H9 (cell line): ENCODE measurements around the gene RIMBP2. TPM values are rescaled to one million over a fixed set of nuclear protein-coding genes. Genes with fewer than 3 reads are reported as not detected.

ENCODE experiments used
- DNase-seq: peaks from one replicate; pipeline ENCODE4 v3.0.0-alpha.2; 2017
- H2AFZ ChIP-seq: one replicate; pipeline ENCODE4 v1.6.1; 2013; ENCODE audit warnings: mild to moderate bottlenecking, low read length, control low read depth, moderate library complexity
- H2AK5ac ChIP-seq: 2 replicates; pipeline ENCODE4 v1.6.1; 2013; ENCODE audit warnings: low read length, control low read depth, mixed read lengths; ENCODE audit not compliant: insufficient read length
- H2BK120ac ChIP-seq: one replicate; pipeline ENCODE4 v1.6.1; 2013; ENCODE audit warnings: low read depth, mild to moderate bottlenecking, low read length, control low read depth, inconsistent platforms; ENCODE audit not compliant: poor library complexity, severe bottlenecking
- H2BK12ac ChIP-seq: 2 replicates; pipeline ENCODE4 v1.6.1; 2013; ENCODE audit warnings: low read length, control low read depth, mixed read lengths, low read depth; ENCODE audit not compliant: insufficient read length
- H2BK15ac ChIP-seq: 2 replicates; pipeline ENCODE4 v1.6.1; 2013; ENCODE audit warnings: low read depth, low read length, control low read depth
- H2BK20ac ChIP-seq: one replicate; pipeline ENCODE4 v1.6.1; 2013; ENCODE audit warnings: low read depth, mild to moderate bottlenecking, low read length, control low read depth, inconsistent platforms; ENCODE audit not compliant: poor library complexity, severe bottlenecking
- H2BK5ac ChIP-seq: 2 replicates; pipeline ENCODE4 v1.6.1; 2013; ENCODE audit warnings: low read length, control low read depth, mixed read lengths; ENCODE audit not compliant: insufficient read length
- H3K14ac ChIP-seq: 2 replicates; pipeline ENCODE4 v1.6.1; 2013; ENCODE audit warnings: low read length, control low read depth; ENCODE audit not compliant: insufficient read depth
- H3K18ac ChIP-seq: 2 replicates; pipeline ENCODE4 v1.6.1; 2013; ENCODE audit warnings: low read depth, mild to moderate bottlenecking, mixed read lengths, low read length, control low read depth; ENCODE audit not compliant: insufficient read length
- H3K23ac ChIP-seq: 2 replicates; pipeline ENCODE4 v1.6.1; 2013; ENCODE audit warnings: low read length, control low read depth, mixed read lengths, low read depth; ENCODE audit not compliant: insufficient read length
- H3K23me2 ChIP-seq: 2 replicates; pipeline ENCODE4 v1.6.1; 2013; ENCODE audit warnings: low read depth, mild to moderate bottlenecking, mixed read lengths, low read length, control low read depth; ENCODE audit not compliant: insufficient read length, poor library complexity, severe bottlenecking
- H3K27ac ChIP-seq: 2 replicates; pipeline ENCODE4 v1.5.1; 2013; ENCODE audit warnings: low read length, control low read depth, mixed read lengths, low read depth; ENCODE audit not compliant: insufficient read length
- H3K27me3 ChIP-seq: 2 replicates; pipeline ENCODE4 v1.6.1; 2013; ENCODE audit warnings: low read length, control low read depth, inconsistent platforms; ENCODE audit not compliant: insufficient read depth
- H3K4ac ChIP-seq: 2 replicates; pipeline ENCODE4 v1.6.1; 2013; ENCODE audit warnings: low read depth, mild to moderate bottlenecking, control low read depth, inconsistent platforms, low read length, moderate library complexity
- H3K4me1 ChIP-seq: 2 replicates; pipeline ENCODE4 v1.6.1; 2013; ENCODE audit warnings: low read length, control low read depth, inconsistent platforms; ENCODE audit not compliant: insufficient read depth
- H3K4me2 ChIP-seq: 2 replicates; pipeline ENCODE4 v1.6.1; 2013; ENCODE audit warnings: low read length, control low read depth, mixed read lengths; ENCODE audit not compliant: insufficient read length, insufficient read depth
- H3K56ac ChIP-seq: 2 replicates; pipeline ENCODE4 v1.6.1; 2013; ENCODE audit warnings: low read depth, mild to moderate bottlenecking, mixed read lengths, low read length, control low read depth; ENCODE audit not compliant: insufficient read length
- H3K79me1 ChIP-seq: 2 replicates; pipeline ENCODE4 v1.6.1; 2013; ENCODE audit warnings: low read depth, mild to moderate bottlenecking, moderate library complexity, low read length, control low read depth, inconsistent platforms; ENCODE audit not compliant: insufficient read depth, poor library complexity, severe bottlenecking
- H3K79me2 ChIP-seq: 2 replicates; pipeline ENCODE4 v1.6.1; 2013; ENCODE audit warnings: low read length, control low read depth, inconsistent platforms; ENCODE audit not compliant: insufficient read depth
- H3K9ac ChIP-seq: 2 replicates; pipeline ENCODE4 v1.6.1; 2013; ENCODE audit warnings: low read length, control low read depth, mixed read lengths; ENCODE audit not compliant: insufficient read length; ENCODE audit errors: extremely low read depth
- H3K9me3 ChIP-seq: one replicate; pipeline ENCODE4 v1.6.1; 2013; ENCODE audit warnings: low read depth, low read length, inconsistent platforms; ENCODE audit not compliant: control insufficient read depth
- H3T11ph ChIP-seq: one replicate; pipeline ENCODE4 v1.6.1; 2013; ENCODE audit warnings: mild to moderate bottlenecking, low read length, control low read depth, inconsistent platforms
- H4K20me1 ChIP-seq: one replicate; pipeline ENCODE4 v1.6.1; 2013; ENCODE audit not compliant: control insufficient read depth, insufficient read length, insufficient read depth
- H4K5ac ChIP-seq: 2 replicates; pipeline ENCODE4 v1.6.1; 2013; ENCODE audit warnings: low read depth, mild to moderate bottlenecking, mixed read lengths, low read length, control low read depth; ENCODE audit not compliant: insufficient read length
- H4K8ac ChIP-seq: replicated peaks from 2 replicates; pipeline ENCODE4 v1.6.1; 2013; ENCODE audit warnings: low read length, control low read depth, mixed read lengths, low read depth; ENCODE audit not compliant: insufficient read length
- H4K91ac ChIP-seq: 2 replicates; pipeline ENCODE4 v1.6.1; 2013; ENCODE audit warnings: low read depth, mild to moderate bottlenecking, moderate library complexity, mixed read lengths, low read length, control low read depth; ENCODE audit not compliant: insufficient read length
- H3K27ac Mint-ChIP-seq, 3 experiments: 2 replicates in 2 of 3; 3 replicates in 1 of 3; pipeline ENCODE4 v1.8.0; 2020 to 2021; ENCODE audit warnings: mixed read lengths in 3 of 3, mild to moderate bottlenecking in 1 of 3, moderate library complexity in 1 of 3
- H3K27me3 Mint-ChIP-seq: 2 replicates; pipeline ENCODE4 v1.8.0; 2021; ENCODE audit warnings: low read depth, mild to moderate bottlenecking, moderate library complexity, mixed read lengths
- H3K36me3 Mint-ChIP-seq, 3 experiments: 2 replicates in 2 of 3; 3 replicates in 1 of 3; pipeline ENCODE4 v1.8.0; 2020 to 2021; ENCODE audit warnings: low read depth in 3 of 3, mixed read lengths in 3 of 3; ENCODE audit not compliant: insufficient read depth in 1 of 3
- H3K4me1 Mint-ChIP-seq, 2 experiments: 2 replicates each; pipeline ENCODE4 v1.8.0; 2020; ENCODE audit warnings: mixed read lengths in 2 of 2
- H3K4me3 Mint-ChIP-seq, 2 experiments: 2 replicates in 1 of 2; 3 replicates in 1 of 2; pipeline ENCODE4 v1.8.0; 2020 to 2021; ENCODE audit warnings: mild to moderate bottlenecking in 2 of 2, mixed read lengths in 2 of 2, moderate library complexity in 1 of 2
- H3K9me3 Mint-ChIP-seq, 2 experiments: 2 replicates in 1 of 2; 3 replicates in 1 of 2; pipeline ENCODE4 v1.8.0; 2020; ENCODE audit warnings: mild to moderate bottlenecking in 2 of 2, mixed read lengths in 2 of 2, moderate library complexity in 1 of 2
- WGBS: extraction: QIAGEN DNeasy Blood & Tissue Kit; methylation state at CpG from one replicate; pipeline ENCODE4 v1.1.7; 2013; ENCODE audit warnings: missing lambda C conversion rate, low lambda C conversion rate, mixed read lengths; ENCODE audit not compliant: insufficient read length; ENCODE audit errors: extremely low coverage; 5-methylcytosine and 5-hydroxymethylcytosine counted together
- total RNA-seq: library from RNA; stranded (reverse); gene quantifications from 2 replicates; pipeline ENCODE4 v1.2.1, GENCODE V29; 2021
- TF ChIP-seq, protein P1 (sequence below): fragments of 200-600 bp; sonication (generic); conservative IDR thresholded peaks from 3 replicates; pipeline ENCODE4 v1.8.0; 2021; ENCODE audit warnings: antibody characterized with exemption, mild to moderate bottlenecking

The RIMBP2 gene
- total RNA-seq, 1 experiment from 2014 or later, result 0.70 TPM

DNA sequence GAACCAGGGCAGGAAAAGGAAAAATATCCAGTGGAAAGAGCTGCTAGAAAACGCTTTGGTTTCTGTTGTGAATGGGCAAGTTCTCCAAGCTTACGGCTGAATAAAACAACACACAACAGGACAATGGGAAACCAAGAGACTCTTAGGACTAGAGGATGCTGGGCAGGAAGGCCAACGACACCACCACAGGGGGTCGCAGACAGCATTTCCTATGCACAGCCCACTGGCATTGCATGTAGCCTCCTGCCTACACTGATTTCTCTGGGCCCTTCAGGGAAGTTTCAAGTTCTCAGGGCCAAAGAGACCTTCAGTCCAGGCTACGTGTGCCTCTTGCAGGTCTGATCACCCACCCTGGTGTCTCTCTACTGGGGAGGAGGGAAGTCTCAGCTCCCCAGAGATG, 108.0 kb downstream of the RIMBP2 start:
- WGBS, result no CpG with 5 or more reads among the region's 5 CpGs
- H3K23me2 ChIP-seq, result no peaks in the 10 kb centered on the region
- H3K4me3 Mint-ChIP-seq, result no peak overlapping the region

More for the DNA sequence above, 108.0 kb downstream of the RIMBP2 start:
- peak; percentile 62 for DNase-seq
- Histone ChIP-seq H4K91ac (no peak overlapping the region), H2BK5ac (no peak overlapping the region), H3T11ph (no peak overlapping the region), H2AK5ac (no peak overlapping the region), H3K79me2 (no peaks in the 10 kb centered on the region), H3K4ac (no peak overlapping the region), H3K56ac (no peak overlapping the region), H2BK12ac (no peak overlapping the region), H3K4me1 (no peaks in the 10 kb centered on the region), H2AFZ (no peak overlapping the region), H3K9ac (no peak overlapping the region), H3K4me2 (no peak overlapping the region), H3K27ac (no peak overlapping the region), H2BK120ac (no peak overlapping the region), H2BK20ac (no peak overlapping the region), H4K8ac (no peak overlapping the region), H2BK15ac (no peak overlapping the region; the same call in 1 of the 2 replicates), H3K79me1 (no peaks in the 10 kb centered on the region), H3K23ac (no peak overlapping the region), H3K14ac (peak overlapping the region; percentile 56; the same call in 1 of the 2 replicates), H3K18ac (peak overlapping the region; percentile 17), H3K27me3 (no peaks in the 10 kb centered on the region), H3K9me3 (no peaks in the 10 kb centered on the region), H4K20me1 (no peaks in the 10 kb centered on the region), H4K5ac (no peak overlapping the region)
- Mint-ChIP-seq H3K36me3 (no peaks in the 10 kb centered on the region; a peak in 1 of 7 replicates), H3K27ac (no peak overlapping the region), H3K9me3 (no peaks in the 10 kb centered on the region; a peak in 1 of 5 replicates), H3K27me3 (no peaks in the 10 kb centered on the region), H3K4me1 (peaks cover 5 to 9% of the 10 kb centered on the region in 2 experiments)
- TF ChIP-seq, protein P1, sequence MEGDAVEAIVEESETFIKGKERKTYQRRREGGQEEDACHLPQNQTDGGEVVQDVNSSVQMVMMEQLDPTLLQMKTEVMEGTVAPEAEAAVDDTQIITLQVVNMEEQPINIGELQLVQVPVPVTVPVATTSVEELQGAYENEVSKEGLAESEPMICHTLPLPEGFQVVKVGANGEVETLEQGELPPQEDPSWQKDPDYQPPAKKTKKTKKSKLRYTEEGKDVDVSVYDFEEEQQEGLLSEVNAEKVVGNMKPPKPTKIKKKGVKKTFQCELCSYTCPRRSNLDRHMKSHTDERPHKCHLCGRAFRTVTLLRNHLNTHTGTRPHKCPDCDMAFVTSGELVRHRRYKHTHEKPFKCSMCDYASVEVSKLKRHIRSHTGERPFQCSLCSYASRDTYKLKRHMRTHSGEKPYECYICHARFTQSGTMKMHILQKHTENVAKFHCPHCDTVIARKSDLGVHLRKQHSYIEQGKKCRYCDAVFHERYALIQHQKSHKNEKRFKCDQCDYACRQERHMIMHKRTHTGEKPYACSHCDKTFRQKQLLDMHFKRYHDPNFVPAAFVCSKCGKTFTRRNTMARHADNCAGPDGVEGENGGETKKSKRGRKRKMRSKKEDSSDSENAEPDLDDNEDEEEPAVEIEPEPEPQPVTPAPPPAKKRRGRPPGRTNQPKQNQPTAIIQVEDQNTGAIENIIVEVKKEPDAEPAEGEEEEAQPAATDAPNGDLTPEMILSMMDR, result no peak
